ENCODE results near the gene KLC1.

The KLC1 gene

GRCh38 chr14:103705118-103705503 lies 76.1 kb downstream of the KLC1 start:
- Histone ChIP-seq H3F3A (ENCODE audit: control insufficient read depth, insufficient read depth) (peaks cover 3% of the 10 kb centered on the region; the same call in 1 of the 2 replicates), H3K27me3 (ENCODE audit: control insufficient read depth, low read length) (no peaks in the 10 kb centered on the region), H3K4me1 (ENCODE audit: control insufficient read depth, low read length) (peaks cover 34% of the 10 kb centered on the region), H3K9me2 (replicated peaks; ENCODE audit: control insufficient read depth, low read length) (no peaks in the 10 kb centered on the region), H3K79me2 (ENCODE audit: control insufficient read depth, low read length) (peaks cover 27% of the 10 kb centered on the region), H4K20me1 (ENCODE audit: control insufficient read depth, insufficient read depth, low read depth, low read length) (no peaks in the 10 kb centered on the region; the same call in 1 of the 2 replicates), H3K9me3 (ENCODE audit: control insufficient read depth, insufficient read depth, low read length) (no peaks in the 10 kb centered on the region), H3K27ac (ENCODE audit: low read depth, low read length) (no peak overlapping the region), H3K4me3 (ENCODE audit: low read length) (no peak overlapping the region), H3K36me3 (ENCODE audit: control insufficient read depth, low read length) (peaks cover 93% of the 10 kb centered on the region), H3K4me2 (ENCODE audit: low read length) (no peak overlapping the region)
- TF ChIP-seq CTCF (IDR thresholded peaks at IDR 0.05; ENCODE audit: low read depth, low read length, poor library complexity, severe bottlenecking) (no peak), EZH2phosphoT487 (IDR thresholded peaks at IDR 0.05; ENCODE audit: borderline replicate concordance, low read length) (no peak)

GRCh38 chr14:103705504-103706284 lies 76.7 kb downstream of the KLC1 start:
- peaks cover 90% of the 10 kb centered on the region for H3K36me3 ChIP-seq (ENCODE audit: control insufficient read depth, low read length)
- no peak overlapping the region for H3K4me3 ChIP-seq (ENCODE audit: low read length)
- no peaks in the 10 kb centered on the region for H3K27me3 ChIP-seq (ENCODE audit: control insufficient read depth, low read length)
- H3K27ac ChIP-seq (ENCODE audit: low read depth, low read length) = no peak overlapping the region
- peaks cover 26% of the 10 kb centered on the region for H3K79me2 ChIP-seq (ENCODE audit: control insufficient read depth, low read length)
- no peaks in the 10 kb centered on the region; the same call in 1 of the 2 replicates for H4K20me1 ChIP-seq (ENCODE audit: control insufficient read depth, insufficient read depth, low read depth, low read length)
- H3K4me2 ChIP-seq (ENCODE audit: low read length) = no peak overlapping the region
- no peaks in the 10 kb centered on the region for H3K9me3 ChIP-seq (ENCODE audit: control insufficient read depth, insufficient read depth, low read length)
- H3F3A ChIP-seq (ENCODE audit: control insufficient read depth, insufficient read depth) = peaks cover 3% of the 10 kb centered on the region; the same call in 1 of the 2 replicates
- H3K9me2 ChIP-seq (replicated peaks; ENCODE audit: control insufficient read depth, low read length) = no peaks in the 10 kb centered on the region
- H3K4me1 ChIP-seq (ENCODE audit: control insufficient read depth, low read length) = peaks cover 28% of the 10 kb centered on the region
- TF ChIP-seq EZH2phosphoT487 (IDR thresholded peaks at IDR 0.05; ENCODE audit: borderline replicate concordance, low read length) (no peak), CTCF (IDR thresholded peaks at IDR 0.05; ENCODE audit: low read depth, low read length, poor library complexity, severe bottlenecking) (no peak)

GRCh38 chr14:103706551-103707328 lies 77.7 kb downstream of the KLC1 start:
- no peaks in the 10 kb centered on the region for H3K9me2 ChIP-seq (replicated peaks; ENCODE audit: control insufficient read depth, low read length)
- no peak overlapping the region for H3K4me2 ChIP-seq (ENCODE audit: low read length)
- H3K4me1 ChIP-seq (ENCODE audit: control insufficient read depth, low read length) = peaks cover 22% of the 10 kb centered on the region
- H3K4me3 ChIP-seq (ENCODE audit: low read length) = no peak overlapping the region
- H3K27me3 ChIP-seq (ENCODE audit: control insufficient read depth, low read length) = no peaks in the 10 kb centered on the region
- no peaks in the 10 kb centered on the region; the same call in 1 of the 2 replicates for H4K20me1 ChIP-seq (ENCODE audit: control insufficient read depth, insufficient read depth, low read depth, low read length)
- H3K27ac ChIP-seq (ENCODE audit: low read depth, low read length) = no peak overlapping the region
- H3K79me2 ChIP-seq (ENCODE audit: control insufficient read depth, low read length) = peaks cover 31% of the 10 kb centered on the region
- no peaks in the 10 kb centered on the region for H3K9me3 ChIP-seq (ENCODE audit: control insufficient read depth, insufficient read depth, low read length)
- H3K36me3 ChIP-seq (ENCODE audit: control insufficient read depth, low read length) = peaks cover 92% of the 10 kb centered on the region
- peaks cover 3% of the 10 kb centered on the region; the same call in 1 of the 2 replicates for H3F3A ChIP-seq (ENCODE audit: control insufficient read depth, insufficient read depth)
- no peak for TF ChIP-seq CTCF (IDR thresholded peaks at IDR 0.05; ENCODE audit: low read depth, low read length, poor library complexity, severe bottlenecking)
- no peak for TF ChIP-seq EZH2phosphoT487 (IDR thresholded peaks at IDR 0.05; ENCODE audit: borderline replicate concordance, low read length)

Data from DOHH2 (cell line).